ENCODE measurements around the gene UBE2E3.
"Not testable (repeated sequence)": the region's sequence is repeated elsewhere in the genome, so short reads cannot be mapped to it uniquely, and the experiment has no call there.

UBE2E3 gene

DNA sequence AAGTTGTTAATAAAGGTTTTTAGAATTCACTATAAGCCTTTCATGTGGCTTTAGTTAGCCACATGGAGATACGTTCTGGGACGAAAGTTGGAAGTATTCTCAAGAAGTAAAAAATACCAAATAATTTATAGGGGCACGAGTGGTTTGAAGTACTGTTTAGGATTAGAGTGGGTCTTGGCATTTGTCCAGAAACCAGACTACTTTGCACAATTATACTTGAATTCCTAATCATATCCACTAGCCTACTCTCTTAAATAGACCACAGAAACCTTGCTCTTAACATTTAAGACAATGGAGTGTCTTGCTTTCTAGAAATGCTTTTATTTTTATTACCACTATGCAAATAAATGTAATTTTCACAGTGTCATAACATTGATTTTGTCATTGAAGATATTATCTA lies 44.6 kb downstream of the UBE2E3 start:
- no peak for DNase-seq (ENCODE audit: extremely low read depth in 1 of 2, low read depth in 1 of 2)

DNA sequence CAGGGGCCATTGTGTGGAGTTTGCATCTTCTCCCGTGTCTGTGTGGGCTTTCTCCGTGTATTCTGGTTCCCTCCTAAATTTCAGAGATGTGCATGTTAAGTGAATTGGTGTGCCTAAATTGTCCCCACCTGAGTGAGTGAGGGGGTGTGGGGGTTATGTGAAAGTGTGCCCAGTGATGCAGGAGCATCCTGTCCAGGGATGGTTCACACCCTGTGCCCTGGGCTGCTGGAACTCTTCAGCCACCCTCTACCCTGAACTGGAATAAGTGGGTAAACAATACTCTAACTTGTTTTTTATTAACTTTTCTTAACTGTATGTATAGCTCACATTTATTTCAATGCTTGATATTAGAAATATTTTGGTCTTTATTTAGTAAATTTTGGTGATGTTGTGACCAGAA lies 56.0 kb downstream of the UBE2E3 start:
- DNase-seq (ENCODE audit: extremely low read depth in 1 of 2, low read depth in 1 of 2), result no peak

DNA sequence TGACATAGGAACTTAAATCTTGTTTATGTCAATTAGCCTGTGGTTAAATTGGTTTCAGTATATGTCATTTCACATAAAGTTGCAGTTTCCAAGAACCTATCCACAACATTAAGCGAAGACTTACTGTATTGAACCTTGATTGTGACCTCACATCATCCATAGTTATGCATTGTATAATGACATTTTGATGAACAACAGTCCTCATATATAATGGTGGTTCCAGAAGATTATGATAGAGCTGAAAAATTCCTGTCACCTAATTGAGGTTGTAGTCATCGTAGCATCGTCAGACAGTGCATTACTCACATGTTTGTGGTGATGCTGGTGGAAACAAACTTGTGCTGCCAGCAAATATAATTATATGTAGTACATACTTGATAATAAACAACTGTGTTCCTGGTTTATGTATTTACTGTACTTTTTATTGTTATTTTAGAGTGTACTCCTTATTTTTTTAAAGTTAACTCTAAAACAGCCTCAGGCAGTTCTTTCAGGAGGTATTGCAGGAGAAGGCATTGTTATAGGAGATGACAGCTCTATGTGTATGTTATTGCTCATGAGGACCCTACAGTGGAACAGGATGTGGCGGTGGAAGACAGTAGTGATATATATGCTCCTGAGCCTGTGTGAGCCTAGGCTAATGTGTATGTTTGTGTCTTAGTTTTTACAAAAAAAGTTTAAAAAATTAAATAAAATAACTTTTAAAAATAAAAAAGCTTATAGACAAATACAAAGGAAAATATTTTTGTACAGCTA lies 56.6 kb downstream of the UBE2E3 start:
- peak in 1 of 2 donors; percentile 5 for DNase-seq (ENCODE audit: extremely low read depth in 1 of 2, low read depth in 1 of 2)

DNA sequence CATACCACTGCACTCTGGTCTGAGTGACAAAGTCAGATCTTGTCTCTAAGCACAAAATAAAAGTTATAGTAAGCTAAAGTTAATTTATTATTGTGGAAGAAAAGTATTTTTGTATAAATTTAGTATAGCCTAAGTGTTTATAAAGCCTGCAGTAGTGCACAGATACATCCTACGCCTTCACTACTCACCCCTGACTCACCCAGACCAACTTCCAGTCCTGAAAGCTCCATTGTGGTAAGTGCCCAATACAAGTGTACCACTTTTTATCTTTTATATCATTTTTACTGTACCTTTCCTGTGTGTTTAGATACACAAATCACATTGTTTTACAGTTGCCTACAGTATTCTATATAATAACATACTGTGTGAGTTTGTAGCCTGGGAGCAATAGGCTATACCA lies 57.5 kb downstream of the UBE2E3 start:
- DNase-seq (ENCODE audit: extremely low read depth in 1 of 2, low read depth in 1 of 2), result peak in 1 of 2 donors; percentile 5

DNA sequence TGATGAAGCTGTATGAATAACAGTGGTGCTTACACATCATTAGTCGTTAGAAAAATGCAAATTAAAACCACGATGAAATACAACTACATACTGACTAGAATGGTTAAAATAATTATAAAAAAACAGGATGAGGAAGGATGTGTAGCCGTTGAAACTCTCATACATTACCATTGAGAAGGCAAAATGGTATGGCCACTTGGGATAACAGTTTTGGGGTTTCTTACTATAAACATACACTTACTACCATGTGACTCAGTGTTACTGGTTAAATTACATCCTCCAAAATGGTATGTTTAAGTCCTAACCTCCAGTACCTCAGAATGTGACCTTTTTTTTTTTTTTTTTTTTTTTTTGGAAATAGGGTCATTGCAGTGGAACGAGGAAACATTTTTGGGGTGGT lies 58.4 kb downstream of the UBE2E3 start:
- no peak for DNase-seq (ENCODE audit: extremely low read depth in 1 of 2, low read depth in 1 of 2)

DNA sequence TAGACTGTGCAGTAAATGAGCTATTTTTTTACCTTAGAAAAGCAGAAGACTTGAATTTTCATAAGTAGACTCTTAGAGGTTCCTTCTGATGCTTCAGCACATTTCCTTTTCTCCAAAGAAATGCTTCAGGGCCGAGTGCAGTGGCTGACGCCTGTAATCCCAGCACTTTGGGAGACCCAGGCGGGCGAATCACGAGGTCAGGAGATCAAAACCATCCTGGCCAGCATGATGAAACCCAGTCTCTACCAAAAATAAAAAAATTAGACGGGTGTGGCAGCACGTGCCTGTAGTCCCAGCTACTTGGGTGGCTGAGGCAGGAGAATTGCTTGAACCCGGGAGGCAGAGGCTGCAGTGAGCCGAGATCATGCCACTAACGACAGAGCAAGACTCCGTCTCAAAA lies 60.4 kb downstream of the UBE2E3 start:
- not testable (repeated sequence) for DNase-seq (ENCODE audit: extremely low read depth in 1 of 2, low read depth in 1 of 2)

DNA sequence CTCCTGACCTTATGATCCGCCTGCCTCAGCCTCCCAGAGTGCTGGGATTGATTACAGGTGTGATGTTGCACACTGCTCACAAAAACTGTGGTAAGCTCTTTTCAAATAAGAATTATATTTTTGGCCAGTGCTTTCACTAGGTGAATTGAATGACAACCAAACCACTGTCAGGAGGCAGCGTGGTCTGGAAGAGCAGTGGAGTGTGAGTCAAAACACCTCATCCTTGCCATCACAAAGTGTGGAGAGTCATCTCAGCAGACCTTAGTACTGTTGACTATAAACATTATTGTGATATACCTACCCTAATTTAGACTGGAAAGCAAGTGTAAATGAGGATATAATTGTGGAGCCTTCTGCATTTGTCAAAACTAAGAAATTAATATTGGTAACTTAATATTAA lies 61.3 kb downstream of the UBE2E3 start:
- DNase-seq (ENCODE audit: extremely low read depth in 1 of 2, low read depth in 1 of 2), result peak in 1 of 2 donors; percentile 3

DNA sequence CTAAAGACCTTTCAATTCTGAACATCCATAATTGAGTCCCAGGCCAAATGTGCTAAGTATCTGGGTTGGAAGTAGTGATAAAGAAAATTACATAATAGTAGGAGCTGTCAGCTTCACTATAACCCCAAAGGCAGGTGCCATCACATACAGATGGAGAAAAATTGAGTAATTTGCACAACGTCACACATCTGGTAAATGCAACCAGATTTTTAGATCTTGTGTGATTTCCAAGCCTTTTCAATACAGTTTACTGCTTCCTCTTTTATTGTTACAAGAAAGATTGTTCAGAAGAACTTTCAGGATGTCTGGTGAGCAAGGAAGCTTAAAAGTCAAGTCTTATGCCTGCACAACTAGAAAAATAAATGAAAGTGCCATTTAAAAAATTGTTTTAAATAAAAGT lies 62.3 kb downstream of the UBE2E3 start:
- DNase-seq (ENCODE audit: extremely low read depth in 1 of 2, low read depth in 1 of 2), result no peak

DNA sequence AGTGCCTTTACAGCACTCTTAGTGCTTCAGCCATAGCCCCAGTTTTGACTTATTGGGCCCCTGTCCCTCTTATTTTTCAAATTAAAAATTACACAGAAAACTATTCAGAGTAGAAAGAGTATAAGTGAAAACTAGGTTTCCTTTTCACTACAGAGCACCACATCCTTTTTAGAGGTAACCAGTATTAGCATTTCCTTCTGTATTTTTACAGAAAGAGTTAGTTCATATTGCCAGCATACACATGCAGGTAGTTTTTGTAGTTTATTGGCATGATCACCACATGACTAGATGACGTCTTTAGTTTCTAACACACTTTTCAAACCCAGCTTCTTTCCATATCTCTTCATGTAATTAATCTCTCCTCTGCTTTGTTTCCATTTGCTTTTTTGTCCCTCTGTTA lies 66.4 kb downstream of the UBE2E3 start:
- DNase-seq (ENCODE audit: extremely low read depth in 1 of 2, low read depth in 1 of 2), result no peak

DNA sequence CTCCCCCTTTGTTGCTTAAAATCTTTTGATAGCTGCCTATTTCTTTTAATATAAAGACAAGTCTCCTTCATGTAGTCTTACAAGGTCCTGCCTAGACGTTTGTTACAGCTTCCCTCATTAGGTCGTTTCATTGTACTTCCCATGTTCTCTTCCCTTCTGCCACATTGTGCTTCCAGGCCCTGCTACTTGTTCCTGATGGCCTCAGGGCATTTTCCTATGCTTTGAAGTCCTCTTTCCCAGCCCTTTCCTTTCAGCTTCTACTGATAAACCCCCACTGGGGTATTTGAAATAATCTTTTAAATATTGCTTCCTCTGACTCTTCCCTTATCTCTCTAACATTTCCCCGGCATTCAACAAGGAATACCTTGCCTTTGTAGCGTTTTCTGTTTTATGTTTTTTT lies 67.4 kb downstream of the UBE2E3 start:
- no peak for DNase-seq (ENCODE audit: extremely low read depth in 1 of 2, low read depth in 1 of 2)

DNA sequence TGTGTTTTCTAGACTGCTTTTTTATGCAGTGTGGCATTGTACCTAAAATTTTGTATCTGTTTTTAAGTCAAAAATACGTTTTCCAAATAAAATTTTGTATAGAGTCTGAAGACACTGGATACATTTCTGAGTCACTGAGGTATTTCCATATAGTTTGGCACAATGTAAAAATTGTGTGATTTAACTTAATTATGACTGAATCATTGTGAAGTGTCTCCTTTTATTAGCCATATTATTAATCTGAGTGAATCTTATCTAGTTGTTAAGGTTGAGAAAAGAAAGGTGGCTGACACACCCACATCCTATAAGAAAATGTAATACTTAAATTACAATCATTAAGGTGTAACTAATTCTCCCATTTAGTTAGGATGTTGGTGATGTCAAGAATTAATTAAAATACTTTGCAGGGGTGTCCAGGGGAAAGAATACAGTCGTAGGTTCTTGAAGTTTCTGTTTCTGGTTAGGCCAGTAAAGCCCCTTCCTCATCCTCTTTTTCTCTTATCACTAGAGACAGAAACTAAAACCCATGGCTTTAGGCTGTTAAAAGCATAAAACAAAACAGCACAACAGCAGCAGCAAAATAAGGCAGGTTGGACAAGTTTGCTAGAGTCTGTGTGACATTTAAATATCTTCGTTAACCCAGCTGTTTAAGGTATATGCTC lies 71.6 kb downstream of the UBE2E3 start:
- no peak for DNase-seq (ENCODE audit: extremely low read depth in 1 of 2, low read depth in 1 of 2)

DNA sequence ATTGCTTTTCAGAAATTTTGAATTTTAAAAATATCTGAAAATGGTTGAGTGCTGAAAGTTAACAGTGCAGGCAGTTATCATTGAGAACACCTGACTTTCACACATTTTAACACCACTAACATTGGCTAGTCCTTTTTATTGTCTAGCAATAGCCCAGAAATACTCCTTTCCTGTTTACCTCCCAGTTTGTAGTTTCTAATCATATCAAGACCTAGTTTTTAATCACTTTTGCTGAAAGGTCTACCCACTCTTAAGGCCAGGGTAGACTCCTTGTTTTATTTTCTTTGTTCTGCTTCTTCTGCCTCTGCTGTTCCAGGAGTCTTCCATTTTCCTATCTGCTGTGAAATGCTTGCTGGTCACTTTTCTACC lies 72.1 kb downstream of the UBE2E3 start:
- DNase-seq (ENCODE audit: extremely low read depth in 1 of 2, low read depth in 1 of 2), result no peak

DNA sequence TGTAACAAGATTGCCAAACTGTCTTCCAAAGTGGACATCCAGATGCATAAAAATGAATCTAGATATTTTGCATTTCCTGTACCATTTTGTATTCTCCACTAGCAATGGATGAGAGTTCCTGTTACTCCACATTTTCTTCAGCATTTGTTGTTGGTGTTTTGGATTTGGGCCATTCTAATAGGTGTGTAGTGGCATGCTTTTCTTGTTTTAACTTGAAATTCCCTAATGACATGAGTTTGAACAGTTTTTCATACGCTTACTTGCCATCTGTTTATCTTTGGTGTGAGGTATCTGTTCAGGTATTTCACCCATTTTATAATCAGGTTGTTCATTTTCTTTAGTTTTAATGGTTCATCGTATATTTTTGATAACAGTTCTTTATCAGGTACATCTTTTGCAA lies 73.9 kb downstream of the UBE2E3 start:
- no peak for DNase-seq (ENCODE audit: extremely low read depth in 1 of 2, low read depth in 1 of 2)

DNA sequence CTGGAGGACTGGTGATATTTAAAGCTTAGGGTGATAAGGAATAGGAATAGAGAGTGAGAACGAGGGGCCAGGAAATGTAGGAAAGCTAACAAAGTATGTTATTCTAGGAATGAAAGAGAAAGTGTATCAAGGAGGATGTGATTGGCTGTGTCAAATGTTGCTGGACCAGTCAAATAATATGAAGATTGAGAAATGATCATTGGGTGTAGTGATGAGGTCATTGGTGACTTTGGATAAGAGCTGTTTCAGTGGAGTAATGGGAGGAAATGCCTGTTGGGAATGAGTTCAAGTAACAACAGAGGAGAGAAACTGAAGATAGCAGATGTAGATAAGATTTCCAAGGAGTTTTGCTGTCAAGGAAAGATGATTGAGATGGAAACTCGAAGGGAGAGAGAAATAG lies 74.4 kb downstream of the UBE2E3 start:
- no peak for DNase-seq (ENCODE audit: extremely low read depth in 1 of 2, low read depth in 1 of 2)

DNA sequence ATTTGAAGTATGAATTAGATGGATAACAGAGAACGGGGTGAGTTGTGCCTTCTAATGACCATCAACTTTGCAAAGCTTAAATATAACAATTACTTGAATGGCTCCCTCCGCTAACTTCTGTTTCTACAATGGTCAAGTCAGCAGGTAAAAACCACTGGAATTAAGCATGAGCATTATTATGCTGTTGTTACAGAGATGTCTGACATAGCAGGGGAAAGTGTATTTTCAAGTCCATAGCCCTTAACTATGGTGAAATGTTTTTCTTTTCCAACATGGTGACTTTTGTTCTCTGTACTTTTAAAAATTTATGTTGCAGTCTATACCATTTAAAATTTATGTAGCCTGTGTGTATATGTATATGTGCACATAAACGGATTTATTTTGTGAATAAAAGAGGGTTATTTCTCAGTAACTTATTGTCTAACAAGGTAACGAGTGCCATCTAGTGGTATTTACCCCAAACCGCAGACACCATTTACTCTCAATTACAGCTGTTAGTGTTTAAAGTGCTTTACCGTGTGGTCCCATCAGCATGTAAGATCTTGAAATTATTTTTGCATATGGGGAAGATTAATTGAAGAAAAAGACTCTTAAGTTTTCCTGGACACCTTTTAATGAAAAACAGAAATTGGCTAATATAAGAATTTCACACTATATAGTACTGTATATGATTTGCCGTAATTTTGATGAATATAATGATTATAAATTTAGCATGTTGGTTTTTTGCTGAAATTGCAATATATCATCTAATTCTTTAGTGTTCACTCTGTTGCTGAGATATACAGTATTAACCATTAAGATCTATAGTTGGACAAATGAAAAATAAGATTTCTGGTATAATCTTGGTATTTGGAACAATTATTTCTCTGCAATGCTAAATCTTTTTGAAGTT lies 78.2 kb downstream of the UBE2E3 start:
- peak in 1 of 2 donors; percentile 13 for DNase-seq (ENCODE audit: extremely low read depth in 1 of 2, low read depth in 1 of 2)

DNA sequence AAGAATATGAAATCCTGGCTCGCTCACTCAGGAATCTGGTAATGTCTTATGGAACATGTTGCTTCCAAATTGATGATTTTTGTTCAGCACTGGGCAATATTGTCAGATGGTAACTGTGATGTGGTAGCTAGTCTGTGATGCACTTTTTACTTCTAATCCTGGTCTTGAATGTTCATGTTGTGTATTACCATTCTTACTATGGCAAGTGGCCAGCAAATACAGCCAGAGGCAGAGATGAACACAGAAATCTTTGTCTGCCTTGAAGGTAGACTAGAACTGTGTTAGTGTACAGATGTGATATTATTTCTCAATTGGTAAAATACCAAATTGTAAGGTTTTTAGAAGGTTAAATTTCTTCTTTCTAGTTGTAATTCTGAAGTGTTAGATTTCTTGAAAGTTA lies 83.3 kb downstream of the UBE2E3 start:
- DNase-seq (ENCODE audit: extremely low read depth in 1 of 2, low read depth in 1 of 2), result no peak

DNA sequence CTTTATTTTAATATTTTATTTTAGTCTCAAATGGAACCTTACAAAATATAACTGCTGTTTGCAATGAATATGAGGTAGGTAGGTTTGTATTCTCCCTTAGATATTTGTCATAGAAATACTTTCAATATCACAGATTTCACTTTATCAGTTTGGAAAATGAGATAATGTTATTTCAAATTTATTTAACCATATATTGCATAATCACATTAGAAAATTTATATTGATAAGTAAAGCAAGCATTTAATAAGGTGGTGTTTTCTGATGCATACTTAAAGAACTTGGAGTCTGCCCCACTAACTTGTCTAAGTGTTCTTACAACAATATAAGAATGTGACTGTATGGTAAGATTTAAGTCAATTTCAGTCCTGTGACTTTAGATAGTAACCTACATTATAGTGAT lies 85.1 kb downstream of the UBE2E3 start:
- DNase-seq (ENCODE audit: extremely low read depth in 1 of 2, low read depth in 1 of 2), result no peak

DNA sequence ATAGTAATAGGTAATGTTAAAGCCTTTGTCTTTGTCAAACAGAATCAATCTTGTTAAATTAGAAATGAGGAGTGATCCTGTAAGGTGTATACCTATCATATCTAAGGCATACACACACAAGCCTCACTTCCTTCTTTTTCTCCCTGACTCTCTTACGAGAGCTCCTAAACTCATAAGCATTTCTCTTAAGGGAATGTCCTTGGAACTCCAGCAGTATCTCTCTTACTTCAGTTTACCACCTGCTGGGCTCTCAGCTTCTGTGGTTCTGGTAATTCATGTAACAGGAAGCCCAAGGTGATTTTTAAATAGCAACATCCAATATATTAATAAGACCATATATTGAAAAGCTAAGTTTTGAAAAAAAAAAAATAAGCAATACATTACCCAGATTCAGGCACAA lies 85.9 kb downstream of the UBE2E3 start:
- no peak for DNase-seq (ENCODE audit: extremely low read depth in 1 of 2, low read depth in 1 of 2)

DNA sequence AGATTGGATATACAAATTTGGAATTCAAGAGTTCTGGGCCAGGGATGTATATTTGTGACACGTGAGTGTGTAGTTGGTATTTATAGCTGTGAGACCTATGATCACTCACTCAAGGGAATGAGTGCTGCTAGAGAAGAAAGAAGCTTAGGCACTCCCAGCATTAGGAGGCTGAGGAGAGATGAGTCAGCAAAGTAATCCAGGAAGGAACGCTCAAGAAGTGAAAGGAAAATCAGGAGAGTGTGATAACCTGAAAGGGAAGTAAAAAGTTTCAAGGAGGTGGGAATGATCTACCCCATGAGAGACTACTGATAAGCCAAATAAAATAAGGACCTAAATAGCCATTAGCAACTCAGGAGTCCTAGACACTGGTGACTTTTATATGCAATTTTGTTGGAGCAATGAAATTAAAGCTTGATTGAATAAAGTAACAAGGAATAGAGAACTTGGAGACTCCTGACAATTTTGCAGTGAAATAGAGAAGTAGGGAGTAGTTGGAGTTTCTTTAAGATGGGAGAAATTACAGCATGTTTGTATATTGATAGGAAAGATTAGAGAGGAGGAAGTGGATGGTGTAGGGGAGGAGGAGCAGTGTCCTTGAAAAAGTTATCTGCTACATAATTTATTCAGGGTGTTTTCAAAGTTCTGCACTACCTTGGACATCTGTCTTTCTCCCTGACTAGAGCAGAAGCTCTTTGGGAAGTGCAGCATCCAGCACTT lies 89.9 kb downstream of the UBE2E3 start:
- no peak for DNase-seq (ENCODE audit: extremely low read depth in 1 of 2, low read depth in 1 of 2)

DNA sequence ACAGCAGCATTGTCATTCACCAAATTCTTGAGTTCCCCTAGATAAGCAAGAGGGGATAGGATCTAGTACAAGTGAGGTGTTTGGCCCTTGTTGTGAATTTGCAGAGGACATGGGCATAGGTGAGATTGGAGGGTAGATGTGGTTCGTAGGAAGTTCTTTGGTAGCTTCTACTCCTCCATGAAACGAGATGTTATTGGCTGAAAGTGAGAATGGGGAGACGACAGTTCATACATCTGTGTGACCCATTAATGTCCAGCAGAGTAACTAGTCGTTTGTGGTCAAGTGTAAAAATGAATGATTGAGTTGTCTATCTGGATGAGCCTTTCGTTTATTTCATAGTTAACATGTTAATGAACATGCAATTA lies 90.4 kb downstream of the UBE2E3 start:
- no peak for DNase-seq (ENCODE audit: extremely low read depth in 1 of 2, low read depth in 1 of 2)
